Measurements from ENCODE around the gene CACNA2D3.

GRCh38 chr3:54866251-54866650 is 743.9 kb downstream of the CACNA2D3 start:
- TF ChIP-seq REST (IDR thresholded peaks at IDR 0.05; ENCODE audit: insufficient read depth in 1 of 2, low read depth in 2 of 2, low read length in 2 of 2) = no peak
- TF ChIP-seq POLR2AphosphoS5 (IDR thresholded peaks at IDR 0.05; ENCODE audit: low read depth, low read length) = no peak
